ENCODE data around the gene GEMIN8.

GRCh38 chrX:14051416-14051815 lies 21.7 kb upstream of the GEMIN8 start:
- TF ChIP-seq CTCF (IDR thresholded peaks at IDR 0.05) (no peak), POLR2A (IDR thresholded peaks at IDR 0.05) (no peak)
